B cell (primary cell): Measurements from ENCODE around the gene FMN1. TPM values are rescaled to one million over a fixed set of nuclear protein-coding genes. Genes with fewer than 3 reads are reported as not detected.

Source experiments
- ATAC-seq: fragments of 200-7000 bp; cut with Tn5 transposase; one replicate; pipeline ENCODE4 v1.10.0; 2021; ENCODE audit warnings: low read depth, mild to moderate bottlenecking, moderate number of reproducible peaks, moderate library complexity
- CTCF ChIA-PET: fragments of 350-600 bp; sonication (Branson Sonifier 250); formaldehyde crosslinking; loops from one replicate; lab custom pipeline; 2021; ENCODE audit warnings: antibody characterized with exemption, inconsistent platforms; lab: Charles Lee
- POLR2A ChIA-PET: fragments of 350-600 bp; sonication (Branson Sonifier 250); formaldehyde crosslinking; loops from one replicate; lab custom pipeline; 2021; ENCODE audit warnings: antibody characterized with exemption; lab: Charles Lee
- DNase-seq: peaks from one replicate; pipeline ENCODE4 v3.0.0; 2013
- H2AFZ ChIP-seq: 2 replicates; pipeline ENCODE4 v1.6.1; 2012; ENCODE audit warnings: mild to moderate bottlenecking, low read depth, low read length; ENCODE audit not compliant: insufficient read depth, poor library complexity, severe bottlenecking
- H3K27ac ChIP-seq, 2 donors: 1 replicate in 1 of 2; 2 replicates in 1 of 2; pipeline ENCODE4 v1.5.1; 2012 to 2013; ENCODE audit warnings: low read length in 2 of 2, mild to moderate bottlenecking in 2 of 2, moderate library complexity in 1 of 2
- H3K27me3 ChIP-seq, 4 experiments: fragments of 200-600 bp in 1 of 4; sonication (generic) in 1 of 4; replicated peaks in 1 of 4; 1 replicate in 2 of 4; 2 replicates in 2 of 4; pipeline versions ENCODE4 v1.6.1 to v1.7.0; 2013 to 2016; ENCODE audit warnings: low read length in 3 of 4, mild to moderate bottlenecking in 2 of 4, mixed read lengths in 1 of 4, moderate library complexity in 1 of 4; ENCODE audit not compliant: insufficient read depth in 4 of 4, control insufficient read depth in 3 of 4; ENCODE audit errors: control extremely low read depth in 1 of 4
- H3K36me3 ChIP-seq, 2 experiments: replicated peaks in 1 of 2; 1 replicate in 1 of 2; 2 replicates in 1 of 2; pipeline versions ENCODE4 v1.6.1 to v1.7.1; 2013; ENCODE audit warnings: low read length in 1 of 2; ENCODE audit not compliant: insufficient read depth in 2 of 2, control insufficient read depth in 1 of 2; ENCODE audit errors: control extremely low read depth in 1 of 2, extremely low read depth in 1 of 2
- H3K4me1 ChIP-seq, 2 donors: fragments of 200-600 bp in 1 of 2; sonication (generic) in 1 of 2; 1 replicate in 1 of 2; 2 replicates in 1 of 2; pipeline versions ENCODE4 v1.5.1 to v1.6.1; 2013 to 2017; ENCODE audit warnings: low read length in 2 of 2; ENCODE audit not compliant: control insufficient read depth in 2 of 2, insufficient read depth in 2 of 2
- H3K4me2 ChIP-seq: replicated peaks from 2 replicates; pipeline ENCODE3; 2012; ENCODE audit warnings: mild to moderate bottlenecking, low read depth, low read length; ENCODE audit not compliant: poor library complexity, severe bottlenecking
- H3K4me3 ChIP-seq, 5 experiments: fragments of 200-600 bp in 1 of 5; sonication (generic) in 1 of 5; 1 replicate in 3 of 5; 2 replicates in 2 of 5; pipeline versions ENCODE4 v1.5.1 to v1.7.0; 2011 to 2016; ENCODE audit warnings: low read length in 4 of 5, mild to moderate bottlenecking in 4 of 5, low read depth in 2 of 5, control low read depth in 1 of 5, moderate library complexity in 1 of 5; ENCODE audit not compliant: insufficient read depth in 1 of 5; ENCODE audit errors: control extremely low read depth in 1 of 5, extremely low read depth in 1 of 5
- H3K79me2 ChIP-seq: fragments of 200-600 bp; sonication (generic); one replicate; pipeline ENCODE4 v1.6.0; 2016; ENCODE audit warnings: low read length; ENCODE audit not compliant: control insufficient read depth, insufficient read depth
- H3K9ac ChIP-seq: fragments of 200-600 bp; sonication (generic); 2 replicates; pipeline ENCODE4 v1.6.1; 2017; ENCODE audit warnings: mild to moderate bottlenecking, low read length, moderate library complexity
- H3K9me3 ChIP-seq, 3 donors: one replicate each; pipeline versions ENCODE4 v1.6.1 to v1.7.1; 2013; ENCODE audit warnings: low read length in 2 of 3; ENCODE audit not compliant: control insufficient read depth in 2 of 3, insufficient read depth in 1 of 3; ENCODE audit errors: control extremely low read depth in 1 of 3
- H4K20me1 ChIP-seq: 2 replicates; pipeline ENCODE4 v1.6.0; 2012; ENCODE audit warnings: mild to moderate bottlenecking, low read length; ENCODE audit not compliant: insufficient read depth, control insufficient read depth, poor library complexity, severe bottlenecking
- H3K27ac Mint-ChIP-seq: one replicate; pipeline ENCODE4 v1.8.0; 2021; ENCODE audit warnings: mixed read lengths
- H3K27me3 Mint-ChIP-seq: one replicate; pipeline ENCODE4 v1.8.0; 2021; ENCODE audit warnings: mixed read lengths
- H3K4me1 Mint-ChIP-seq: one replicate; pipeline ENCODE4 v1.8.0; 2021; ENCODE audit warnings: mixed read lengths
- H3K4me3 Mint-ChIP-seq: one replicate; pipeline ENCODE4 v1.8.0; 2021; ENCODE audit warnings: mixed read lengths
- H3K9me3 Mint-ChIP-seq: one replicate; pipeline ENCODE4 v1.8.0; 2022; ENCODE audit warnings: mixed read lengths; ENCODE audit not compliant: insufficient read depth
- EZH2 ChIP-seq: IDR thresholded peaks from 2 replicates; pipeline ENCODE4 v1.6.1; 2012; ENCODE audit warnings: borderline replicate concordance, low read depth, mild to moderate bottlenecking, moderate library complexity, low read length; ENCODE audit not compliant: insufficient read depth, poor library complexity, severe bottlenecking
- WGBS: methylation state at CpG from one replicate; pipeline ENCODE4 v1.1.5; 2013; ENCODE audit warnings: missing lambda C conversion rate; ENCODE audit not compliant: insufficient coverage; 5-methylcytosine and 5-hydroxymethylcytosine counted together
- intact Hi-C: fragments of 100-400 bp; cut with micrococcal nuclease; formaldehyde crosslinking; loops from one replicate; pipeline ENCODE4 v1.10.0; 2022
- polyA plus RNA-seq: library from polyadenylated mRNA; depleted of rRNA; stranded (reverse); fragments of >200 nt; gene quantifications from 2 replicates; pipeline ENCODE4 v1.2.3, GENCODE V29; 2012
- total RNA-seq, 2 donors: library from RNA; stranded (reverse); fragments of 120-200 nt in 1 of 2; gene quantifications; 1 replicate in 1 of 2; 2 replicates in 1 of 2; pipeline versions ENCODE4 v1.2.3 to v1.2.4, GENCODE V29; 2013 to 2022
- TF ChIP-seq, protein P1 (sequence below): fragments of 200-600 bp; IDR thresholded peaks from one replicate; pipeline ENCODE4 v1.8.0; 2022; ENCODE audit warnings: antibody characterized with exemption, mild to moderate bottlenecking

FMN1 gene
- total and polyA plus RNA-seq, 2 donors (not counting 1 experiment from before 2014, with no cell fraction given) = 0.21 to 0.96 TPM

- 100% methylated on average over 1 of the region's 4 CpGs for WGBS
These were observed 70.2 kb downstream of the FMN1 start for GRCh38 chr15:33124279-33124678.

DNA sequence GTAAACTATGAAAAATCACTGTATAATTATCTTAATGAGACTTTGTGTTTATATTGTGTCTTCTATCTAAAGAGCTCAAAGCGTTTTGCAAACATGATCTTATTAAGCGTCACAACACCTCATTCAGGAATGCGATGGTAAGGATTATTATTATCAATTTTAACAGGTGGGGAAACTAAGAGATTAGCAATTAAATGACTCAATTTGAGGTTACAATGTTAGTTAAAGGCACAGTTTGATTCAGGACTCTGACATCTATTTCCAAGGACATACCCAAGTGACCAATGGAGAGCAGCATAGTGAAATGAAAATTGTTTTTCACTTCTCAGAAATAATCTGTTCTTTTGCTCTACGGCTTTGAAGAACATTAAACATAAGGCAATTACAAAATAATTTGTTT, 74.6 kb downstream of the FMN1 start:
- Mint-ChIP-seq H3K27me3 (peaks cover 14% of the 10 kb centered on the region), H3K27ac (no peak overlapping the region), H3K9me3 (no peaks in the 10 kb centered on the region), H3K4me1 (no peaks in the 10 kb centered on the region), H3K4me3 (no peak overlapping the region)
- TF ChIP-seq, protein P1, sequence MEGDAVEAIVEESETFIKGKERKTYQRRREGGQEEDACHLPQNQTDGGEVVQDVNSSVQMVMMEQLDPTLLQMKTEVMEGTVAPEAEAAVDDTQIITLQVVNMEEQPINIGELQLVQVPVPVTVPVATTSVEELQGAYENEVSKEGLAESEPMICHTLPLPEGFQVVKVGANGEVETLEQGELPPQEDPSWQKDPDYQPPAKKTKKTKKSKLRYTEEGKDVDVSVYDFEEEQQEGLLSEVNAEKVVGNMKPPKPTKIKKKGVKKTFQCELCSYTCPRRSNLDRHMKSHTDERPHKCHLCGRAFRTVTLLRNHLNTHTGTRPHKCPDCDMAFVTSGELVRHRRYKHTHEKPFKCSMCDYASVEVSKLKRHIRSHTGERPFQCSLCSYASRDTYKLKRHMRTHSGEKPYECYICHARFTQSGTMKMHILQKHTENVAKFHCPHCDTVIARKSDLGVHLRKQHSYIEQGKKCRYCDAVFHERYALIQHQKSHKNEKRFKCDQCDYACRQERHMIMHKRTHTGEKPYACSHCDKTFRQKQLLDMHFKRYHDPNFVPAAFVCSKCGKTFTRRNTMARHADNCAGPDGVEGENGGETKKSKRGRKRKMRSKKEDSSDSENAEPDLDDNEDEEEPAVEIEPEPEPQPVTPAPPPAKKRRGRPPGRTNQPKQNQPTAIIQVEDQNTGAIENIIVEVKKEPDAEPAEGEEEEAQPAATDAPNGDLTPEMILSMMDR = no peak
- no peak for TF ChIP-seq EZH2
- Histone ChIP-seq H2AFZ (no peak overlapping the region), H4K20me1 (no peaks in the 10 kb centered on the region), H3K4me1 (no peaks in the 10 kb centered on the region), H3K27me3 (peaks cover 0 to 4% (median 0%) of the 10 kb centered on the region in 4 experiments), H3K27ac (no peak overlapping the region), H3K9me3 (peaks cover 0 to 1% (median 0%) of the 10 kb centered on the region in 3 donors), H3K9ac (no peak overlapping the region), H3K79me2 (no peaks in the 10 kb centered on the region), H3K36me3 (no peaks in the 10 kb centered on the region), H3K4me2 (no peak overlapping the region), H3K4me3 (no peak overlapping the region)
- DNase-seq (no peak), ATAC-seq (no peak)
- WGBS = 100% methylated on average over 1 of the region's 4 CpGs
- CTCF ChIA-PET = no interaction called here
- POLR2A ChIA-PET = no interaction called here
- intact Hi-C loops = no loop called here

More at GRCh38 chr15:33124279-33124678, 70.2 kb downstream of the FMN1 start:
- Histone ChIP-seq H3K9me3 (peaks cover 0 to 8% (median 1%) of the 10 kb centered on the region in 3 donors), H4K20me1 (no peaks in the 10 kb centered on the region), H2AFZ (no peak overlapping the region), H3K27me3 (no peaks in the 10 kb centered on the region), H3K4me1 (peaks cover 0 to 9% of the 10 kb centered on the region in 2 donors), H3K4me2 (no peak overlapping the region), H3K27ac (no peak overlapping the region), H3K4me3 (no peak overlapping the region), H3K79me2 (no peaks in the 10 kb centered on the region), H3K9ac (no peak overlapping the region), H3K36me3 (no peaks in the 10 kb centered on the region)
- DNase-seq (no peak), ATAC-seq (no peak)
- Mint-ChIP-seq H3K4me3 (no peak overlapping the region), H3K4me1 (peaks cover 12% of the 10 kb centered on the region), H3K9me3 (no peaks in the 10 kb centered on the region), H3K27ac (no peak overlapping the region), H3K27me3 (peaks cover 13% of the 10 kb centered on the region)
- TF ChIP-seq, protein P1 = no peak
- TF ChIP-seq EZH2 = no peak
- POLR2A ChIA-PET = no interaction called here
- intact Hi-C loops = no loop called here
- CTCF ChIA-PET = interaction anchor here (2.9 kb wide), 1 partner anchor 8 kb away, joined by 9 read pairs; no protein-coding TSS in a partner anchor
